Measurements from ENCODE around the gene TSPAN17. TPM values are rescaled to one million over a fixed set of nuclear protein-coding genes. Genes with fewer than 3 reads are reported as not detected.
"Not testable (repeated sequence)": the region's sequence is repeated elsewhere in the genome, so short reads cannot be mapped to it uniquely, and the experiment has no call there.

The TSPAN17 gene
- total RNA-seq = 31.8 TPM
- long read RNA-seq, transcript TSPAN17-207 (9 exons, 2,457 nt) = major isoform, 32 of 72 reads
- long read RNA-seq, partial matches to known transcripts = 21 of 72 reads
- long read RNA-seq, other reads (novel, unspliced or antisense) = 14 of 72 reads

GRCh38 chr5:176647030-176647842 is at the start of gene TSPAN17:
TSPAN17 (plus strand) TSS chr5:176647484; CDS start chr5:176647616, 132 bp downstream.
- peak; percentile 25 for TF ChIP-seq CTCF (IDR thresholded peaks at IDR 0.05)
- intact Hi-C loops (cut with DNase I) = no loop called here
- Histone ChIP-seq H3K36me3 (no peaks in the 10 kb centered on the region), H3K27ac (peak within 1 kb of the TSS; percentile 77), H3K9me3 (no peaks in the 10 kb centered on the region), H3K4me1 (peaks cover 15% of the 10 kb centered on the region), H3K27me3 (no peaks in the 10 kb centered on the region), H3K4me3 (peak within 1 kb of the TSS; percentile 75)
- ATAC-seq = peak; percentile 98
- DNase-seq = peak; percentile 100

GRCh38 chr5:176599749-176600430 is 47.4 kb upstream of the TSPAN17 start:
- DNase-seq; H3K36me3 ChIP-seq; ATAC-seq; H3K4me3 ChIP-seq; intact Hi-C loops (cut with DNase I); H3K4me1 ChIP-seq; H3K9me3 ChIP-seq; H3K27ac ChIP-seq: not testable (repeated sequence)
- H3K27me3 ChIP-seq = peaks cover 24% of the 10 kb centered on the region

GRCh38 chr5:176601901-176602482 is 45.3 kb upstream of the TSPAN17 start:
- Histone ChIP-seq H3K4me1 (no peaks in the 10 kb centered on the region), H3K36me3 (no peaks in the 10 kb centered on the region), H3K27me3 (peaks cover 14% of the 10 kb centered on the region), H3K4me3 (no peak overlapping the region), H3K9me3 (no peaks in the 10 kb centered on the region), H3K27ac (no peak overlapping the region)
- TF ChIP-seq CTCF (IDR thresholded peaks at IDR 0.05) = no peak
- intact Hi-C loops (cut with DNase I) = no loop called here
- ATAC-seq = no peak
- DNase-seq = no peak

- Histone ChIP-seq H3K27ac (no peak overlapping the region), H3K4me3 (no peak overlapping the region), H3K9me3 (no peaks in the 10 kb centered on the region), H3K36me3 (no peaks in the 10 kb centered on the region), H3K4me1 (no peaks in the 10 kb centered on the region), H3K27me3 (peaks cover 7% of the 10 kb centered on the region)
- no peak for DNase-seq
- TF ChIP-seq CTCF (IDR thresholded peaks at IDR 0.05) = no peak
- intact Hi-C loops (cut with DNase I) = no loop called here
- no peak for ATAC-seq
These were observed 44.2 kb upstream of the TSPAN17 start for GRCh38 chr5:176603091-176603490.

GRCh38 chr5:176606032-176606431 is 41.3 kb upstream of the TSPAN17 start:
- no peak for ATAC-seq

More at GRCh38 chr5:176606032-176606431, 41.3 kb upstream of the TSPAN17 start:
- no peak for TF ChIP-seq CTCF (IDR thresholded peaks at IDR 0.05)
- Histone ChIP-seq H3K27me3 (no peaks in the 10 kb centered on the region), H3K4me3 (no peak overlapping the region), H3K36me3 (no peaks in the 10 kb centered on the region), H3K4me1 (peaks cover 7% of the 10 kb centered on the region), H3K9me3 (no peaks in the 10 kb centered on the region), H3K27ac (no peak overlapping the region)
- intact Hi-C loops (cut with DNase I) = no loop called here
- no peak for DNase-seq
